DND-41 (cell line): Measurements from ENCODE around the gene CACNA2D3.

Source experiments
- ATAC-seq: fragments of 200-7000 bp; cut with Tn5 transposase; 3 replicates; pipeline ENCODE4 v1.9.1; 2021; ENCODE audit warnings: low read depth; ENCODE audit not compliant: insufficient read depth
- DNase-seq: peaks from one replicate; pipeline ENCODE4 v3.0.0-alpha.2; 2020
- H2AFZ ChIP-seq: 2 replicates; pipeline ENCODE4 v1.6.0; 2012; ENCODE audit warnings: low read depth, low read length
- H3K27ac ChIP-seq: 2 replicates; pipeline ENCODE4 v1.5.1; 2012; ENCODE audit warnings: low read length, inconsistent platforms
- H3K27me3 ChIP-seq: fragments of 200-600 bp; sonication (generic); 2 replicates; pipeline ENCODE4 v1.6.0; 2012; ENCODE audit warnings: low read length, mild to moderate bottlenecking, inconsistent platforms; ENCODE audit not compliant: insufficient read depth, poor library complexity
- H3K36me3 ChIP-seq: 2 replicates; pipeline ENCODE4 v1.5.1; 2012; ENCODE audit warnings: low read length, inconsistent platforms; ENCODE audit not compliant: insufficient read depth
- H3K4me1 ChIP-seq: 2 replicates; pipeline ENCODE4 v1.5.1; 2012; ENCODE audit warnings: mild to moderate bottlenecking, low read length; ENCODE audit not compliant: insufficient read depth
- H3K4me2 ChIP-seq: 2 replicates; pipeline ENCODE4 v1.6.0; 2012; ENCODE audit warnings: mild to moderate bottlenecking, moderate library complexity, low read length, inconsistent platforms; ENCODE audit not compliant: insufficient read depth
- H3K4me3 ChIP-seq, 2 experiments: fragments of 200-600 bp in 1 of 2; shearing (Covaris generic) in 1 of 2; 2 replicates each; pipeline ENCODE4 v1.5.1; 2012 to 2016; ENCODE audit warnings: inconsistent platforms in 2 of 2, low read length in 2 of 2, mild to moderate bottlenecking in 2 of 2, low read depth in 1 of 2, moderate library complexity in 1 of 2
- H3K79me2 ChIP-seq: 2 replicates; pipeline ENCODE4 v1.6.0; 2012; ENCODE audit warnings: low read length, inconsistent platforms; ENCODE audit not compliant: insufficient read depth
- H3K9ac ChIP-seq: 2 replicates; pipeline ENCODE4 v1.6.0; 2012; ENCODE audit warnings: low read depth, mild to moderate bottlenecking, inconsistent platforms, low read length, moderate library complexity
- H3K9me3 ChIP-seq: 2 replicates; pipeline ENCODE4 v1.5.1; 2012; ENCODE audit warnings: low read length, moderate library complexity, mild to moderate bottlenecking, inconsistent platforms; ENCODE audit not compliant: insufficient read depth, severe bottlenecking
- H4K20me1 ChIP-seq: 2 replicates; pipeline ENCODE4 v1.6.0; 2012; ENCODE audit warnings: low read length; ENCODE audit not compliant: insufficient read depth
- CTCF ChIP-seq: IDR thresholded peaks from 2 replicates; pipeline ENCODE4 v1.5.1; 2012; ENCODE audit warnings: borderline replicate concordance, low read length, moderate library complexity, mild to moderate bottlenecking; ENCODE audit not compliant: poor library complexity, severe bottlenecking; ENCODE audit errors: extremely low read depth
- EZH2 ChIP-seq: IDR thresholded peaks from 3 replicates; pipeline ENCODE4 v1.6.1; 2012; ENCODE audit warnings: borderline replicate concordance, low read depth, mild to moderate bottlenecking, moderate library complexity, low read length, inconsistent platforms; ENCODE audit not compliant: severe bottlenecking

CACNA2D3 gene

GRCh38 chr3:54511766-54512365, 389.5 kb downstream of the CACNA2D3 start:
- no peak overlapping the region for H3K27ac ChIP-seq
- no peaks in the 10 kb centered on the region for H3K79me2 ChIP-seq
- no peaks in the 10 kb centered on the region for H3K36me3 ChIP-seq
- no peaks in the 10 kb centered on the region for H4K20me1 ChIP-seq
- H3K9me3 ChIP-seq = no peaks in the 10 kb centered on the region
- DNase-seq = no peak
- no peaks in the 10 kb centered on the region for H3K27me3 ChIP-seq
- no peak overlapping the region for H2AFZ ChIP-seq
- TF ChIP-seq EZH2 (no peak), CTCF (no peak)
- no peak overlapping the region for H3K4me2 ChIP-seq
- H3K4me1 ChIP-seq = no peaks in the 10 kb centered on the region
- no peak overlapping the region for H3K4me3 ChIP-seq
- no peak overlapping the region for H3K9ac ChIP-seq
- no peak for ATAC-seq

GRCh38 chr3:54514006-54514405, 391.7 kb downstream of the CACNA2D3 start:
- no peaks in the 10 kb centered on the region for H3K9me3 ChIP-seq
- H3K4me3 ChIP-seq = no peak overlapping the region
- H3K4me2 ChIP-seq = no peak overlapping the region
- H3K4me1 ChIP-seq = no peaks in the 10 kb centered on the region
- no peak overlapping the region for H3K9ac ChIP-seq
- ATAC-seq (no peak), DNase-seq (no peak)
- no peaks in the 10 kb centered on the region for H3K27me3 ChIP-seq
- no peaks in the 10 kb centered on the region for H3K36me3 ChIP-seq
- TF ChIP-seq CTCF (no peak), EZH2 (no peak)
- H4K20me1 ChIP-seq = no peaks in the 10 kb centered on the region
- H3K27ac ChIP-seq = no peak overlapping the region
- no peaks in the 10 kb centered on the region for H3K79me2 ChIP-seq
- no peak overlapping the region for H2AFZ ChIP-seq

GRCh38 chr3:54514416-54514815, 392.1 kb downstream of the CACNA2D3 start:
- Histone ChIP-seq H3K79me2 (no peaks in the 10 kb centered on the region), H4K20me1 (no peaks in the 10 kb centered on the region), H3K27me3 (no peaks in the 10 kb centered on the region), H2AFZ (no peak overlapping the region), H3K9me3 (no peaks in the 10 kb centered on the region), H3K9ac (no peak overlapping the region), H3K36me3 (no peaks in the 10 kb centered on the region), H3K27ac (no peak overlapping the region), H3K4me2 (no peak overlapping the region), H3K4me1 (no peaks in the 10 kb centered on the region), H3K4me3 (no peak overlapping the region)
- TF ChIP-seq CTCF = no peak
- no peak for TF ChIP-seq EZH2
- ATAC-seq = no peak
- DNase-seq = no peak
